Measurements from ENCODE around the gene SNX6. TPM values are rescaled to one million over a fixed set of nuclear protein-coding genes. Genes with fewer than 3 reads are reported as not detected.
"Not testable (repeated sequence)": the region's sequence is repeated elsewhere in the genome, so short reads cannot be mapped to it uniquely, and the experiment has no call there.

SNX6 gene
- total RNA-seq, 3 donors from 2014 or later (not counting 1 experiment from before 2014, with no cell fraction given), result 62.6 to 77.7 (median 67.1) TPM

DNA sequence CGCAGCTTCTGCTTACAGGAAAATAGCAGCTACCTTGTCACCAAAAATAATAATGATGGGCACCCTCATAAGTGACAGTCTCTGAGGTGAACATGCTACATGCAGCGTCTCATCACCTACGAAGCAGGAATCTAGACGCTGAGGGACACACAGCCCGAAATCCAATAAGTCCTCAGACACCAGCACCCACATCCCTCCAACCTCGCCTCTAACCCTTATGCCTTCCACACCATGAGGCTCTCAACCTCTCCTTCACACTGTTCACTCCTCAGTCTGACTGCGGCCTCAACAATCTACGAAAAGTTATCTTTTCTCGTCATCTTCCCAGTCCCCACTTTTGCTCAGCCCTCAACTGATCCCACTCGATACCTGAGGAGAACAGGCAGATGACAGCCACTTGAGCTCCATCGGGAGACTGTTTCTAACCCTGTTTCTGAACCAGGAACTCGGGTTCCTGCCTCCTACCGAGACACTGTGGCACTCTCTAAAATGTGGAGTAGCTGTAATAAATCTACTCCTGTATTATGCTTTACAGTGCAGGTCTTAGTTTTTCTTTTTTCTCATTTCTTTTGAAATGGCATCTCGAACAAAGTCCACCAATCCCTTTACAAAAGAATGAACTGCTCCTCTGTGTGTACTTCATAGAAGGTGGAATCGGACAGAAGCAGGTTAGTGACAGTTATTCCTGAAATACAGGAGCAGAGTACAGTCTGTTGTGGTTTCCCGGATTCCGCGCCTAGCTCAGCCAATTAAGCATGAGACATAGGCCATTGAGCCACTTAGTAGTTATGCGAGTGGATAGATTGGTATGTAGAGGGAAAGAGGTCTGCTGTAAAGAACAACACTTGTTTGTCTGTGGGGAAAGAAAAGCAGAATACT, 89.5 kb downstream of the SNX6 start:
- peak overlapping the region; percentile 87 for H3K4me3 ChIP-seq (ENCODE audit: low read length)
- H3K36me3 ChIP-seq (ENCODE audit: control insufficient read depth, insufficient read depth, low read length); intact Hi-C loops (cut with micrococcal nuclease); H3K9me3 Mint-ChIP-seq; H3K36me3 Mint-ChIP-seq; H3K27me3 ChIP-seq (ENCODE audit: control insufficient read depth, insufficient read depth, low read length); H3K27me3 Mint-ChIP-seq (ENCODE audit: low read depth in 2 of 2); H3K9me3 ChIP-seq (ENCODE audit: control insufficient read depth, insufficient read depth, low read length); ATAC-seq: not testable (repeated sequence)
- DNase-seq, result peak in 1 of 2 donors; percentile 28
- peaks cover 18% of the 10 kb centered on the region for H3K4me1 ChIP-seq (ENCODE audit: control insufficient read depth, insufficient read depth, low read length)
- Mint-ChIP-seq H3K4me3 (peak overlapping the region; percentile 99), H3K27ac (peak overlapping the region; percentile 98 to 100), H3K4me1 (peaks cover 18 to 20% of the 10 kb centered on the region in 2 donors)
- WGBS (ENCODE audit: insufficient coverage), result 94% methylated on average over 13 of the region's 19 CpGs
- peak overlapping the region; percentile 94 for H3K27ac ChIP-seq (ENCODE audit: low read length)

DNA sequence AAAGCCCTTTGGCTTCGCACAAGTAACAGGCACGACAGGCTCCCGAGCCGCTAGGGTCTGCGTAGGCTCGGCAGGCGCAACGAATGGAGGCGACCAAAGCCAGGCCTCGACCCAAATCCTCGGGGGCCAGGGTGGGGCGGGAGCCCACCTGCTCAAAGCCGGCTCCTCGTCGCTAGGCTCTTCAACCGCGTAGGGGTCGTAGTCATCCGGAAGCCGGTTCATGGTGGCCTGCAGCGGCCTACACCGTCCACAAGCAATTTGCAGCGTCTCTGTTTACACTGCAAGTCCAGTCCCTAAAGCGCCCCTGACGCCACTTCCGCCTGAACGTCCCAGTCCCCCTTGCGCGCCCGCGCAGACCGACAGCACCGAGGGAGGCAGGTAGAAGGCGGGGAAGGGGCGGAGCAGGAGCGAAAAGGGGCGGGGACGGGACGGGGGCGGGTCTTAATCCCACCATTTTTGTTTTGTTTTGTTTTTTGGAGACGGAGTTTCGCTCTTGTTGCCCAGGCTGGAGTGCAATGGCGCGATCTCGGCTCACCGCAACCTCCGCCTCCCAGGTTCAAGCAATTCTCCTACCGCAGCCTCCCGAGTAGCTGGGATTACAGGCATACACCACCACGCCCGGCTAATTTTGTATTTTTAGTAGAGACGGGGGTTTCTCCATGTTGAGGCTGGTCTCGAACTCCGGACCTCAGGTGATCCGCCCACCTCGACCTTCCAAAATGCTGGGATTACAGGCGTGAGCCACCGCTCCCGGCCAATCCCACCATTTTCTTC, 90.4 kb downstream of the SNX6 start, which contains the start of gene EAPP:
Gene EAPP (minus strand): TSS at position 295 of the 774 bp plus-strand sequence. CDS start 73 bp downstream, at position 222.
- peak within 1 kb of the TSS; percentile 94 for H3K27ac ChIP-seq (ENCODE audit: low read length)
- peaks cover 18% of the 10 kb centered on the region for H3K4me1 ChIP-seq (ENCODE audit: control insufficient read depth, insufficient read depth, low read length)
- no peaks in the 10 kb centered on the region for H3K27me3 ChIP-seq (ENCODE audit: control insufficient read depth, insufficient read depth, low read length)
- peak; percentile 92 to 97 for DNase-seq
- no peaks in the 10 kb centered on the region for H3K9me3 Mint-ChIP-seq
- H3K27ac Mint-ChIP-seq, result peak within 1 kb of the TSS; percentile 98 to 100
- intact Hi-C loops (cut with micrococcal nuclease), result loop anchor here (5.0 to 10.0 kb wide), 4 partner anchors 77 to 445 kb away; partner anchors contain the start of genes BAZ1A, SPTSSA and SRP54
- 3% methylated on average over 51 of the region's 59 CpGs for WGBS (ENCODE audit: insufficient coverage)
- H3K9me3 ChIP-seq (ENCODE audit: control insufficient read depth, insufficient read depth, low read length), result no peaks in the 10 kb centered on the region
- H3K27me3 Mint-ChIP-seq (ENCODE audit: low read depth in 2 of 2), result no peaks in the 10 kb centered on the region
- TF ChIP-seq, protein P1, sequence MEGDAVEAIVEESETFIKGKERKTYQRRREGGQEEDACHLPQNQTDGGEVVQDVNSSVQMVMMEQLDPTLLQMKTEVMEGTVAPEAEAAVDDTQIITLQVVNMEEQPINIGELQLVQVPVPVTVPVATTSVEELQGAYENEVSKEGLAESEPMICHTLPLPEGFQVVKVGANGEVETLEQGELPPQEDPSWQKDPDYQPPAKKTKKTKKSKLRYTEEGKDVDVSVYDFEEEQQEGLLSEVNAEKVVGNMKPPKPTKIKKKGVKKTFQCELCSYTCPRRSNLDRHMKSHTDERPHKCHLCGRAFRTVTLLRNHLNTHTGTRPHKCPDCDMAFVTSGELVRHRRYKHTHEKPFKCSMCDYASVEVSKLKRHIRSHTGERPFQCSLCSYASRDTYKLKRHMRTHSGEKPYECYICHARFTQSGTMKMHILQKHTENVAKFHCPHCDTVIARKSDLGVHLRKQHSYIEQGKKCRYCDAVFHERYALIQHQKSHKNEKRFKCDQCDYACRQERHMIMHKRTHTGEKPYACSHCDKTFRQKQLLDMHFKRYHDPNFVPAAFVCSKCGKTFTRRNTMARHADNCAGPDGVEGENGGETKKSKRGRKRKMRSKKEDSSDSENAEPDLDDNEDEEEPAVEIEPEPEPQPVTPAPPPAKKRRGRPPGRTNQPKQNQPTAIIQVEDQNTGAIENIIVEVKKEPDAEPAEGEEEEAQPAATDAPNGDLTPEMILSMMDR (IDR thresholded peaks at IDR 0.05), result no peak
- H3K36me3 ChIP-seq (ENCODE audit: control insufficient read depth, insufficient read depth, low read length), result peaks cover 8% of the 10 kb centered on the region
- peak; percentile 98 to 100 (median 99) for ATAC-seq
- peak within 1 kb of the TSS; percentile 87 for H3K4me3 ChIP-seq (ENCODE audit: low read length)
- H3K4me1 Mint-ChIP-seq, result peaks cover 18 to 20% of the 10 kb centered on the region in 2 donors
- H3K4me3 Mint-ChIP-seq, result peak within 1 kb of the TSS; percentile 99
- no peaks in the 10 kb centered on the region for H3K36me3 Mint-ChIP-seq

DNA sequence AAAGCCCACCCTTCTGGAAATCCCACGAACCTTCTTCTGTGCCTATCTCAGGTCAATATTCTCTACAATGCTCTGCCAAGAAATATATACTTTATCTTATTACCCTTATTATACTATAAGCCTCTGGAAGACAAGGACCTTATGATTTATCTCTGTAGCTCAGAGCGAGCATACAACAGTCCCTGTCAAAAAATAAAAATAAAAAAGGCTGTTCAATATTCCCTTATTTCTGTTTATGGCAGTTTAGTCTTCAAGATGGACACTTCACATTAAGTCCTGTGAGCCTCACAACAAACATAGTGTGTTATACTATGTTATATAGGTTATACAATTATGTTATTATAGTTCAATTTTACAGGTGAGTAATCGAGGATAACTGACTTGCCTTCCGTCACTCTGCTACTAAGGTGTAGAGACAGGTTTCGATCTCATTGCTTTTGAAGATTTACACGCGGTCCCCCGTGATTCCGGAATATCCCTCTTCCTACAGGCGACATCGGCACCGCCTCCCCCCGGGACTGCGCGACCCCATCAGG, 91.0 kb downstream of the SNX6 start:
- intact Hi-C loops (cut with micrococcal nuclease), result loop anchor here (5.0 to 10.0 kb wide), 4 partner anchors 77 to 446 kb away; partner anchors contain the start of genes BAZ1A, SPTSSA and SRP54
- ATAC-seq (peak in 1 of 3 donors; percentile 2), DNase-seq (no peak)
- H3K27me3 Mint-ChIP-seq (ENCODE audit: low read depth in 2 of 2), result no peaks in the 10 kb centered on the region
- H3K4me1 Mint-ChIP-seq, result peaks cover 18 to 20% of the 10 kb centered on the region in 2 donors
- peak overlapping the region; percentile 98 to 100 for H3K27ac Mint-ChIP-seq
- Histone ChIP-seq H3K27ac (ENCODE audit: low read length) (peak overlapping the region; percentile 94), H3K36me3 (ENCODE audit: control insufficient read depth, insufficient read depth, low read length) (peaks cover 11% of the 10 kb centered on the region), H3K4me1 (ENCODE audit: control insufficient read depth, insufficient read depth, low read length) (peaks cover 18% of the 10 kb centered on the region), H3K27me3 (ENCODE audit: control insufficient read depth, insufficient read depth, low read length) (no peaks in the 10 kb centered on the region), H3K4me3 (ENCODE audit: low read length) (peak overlapping the region; percentile 87), H3K9me3 (ENCODE audit: control insufficient read depth, insufficient read depth, low read length) (no peaks in the 10 kb centered on the region)
- no peaks in the 10 kb centered on the region for H3K9me3 Mint-ChIP-seq
- H3K4me3 Mint-ChIP-seq, result peak overlapping the region; percentile 99
- 3% methylated on average over 14 of the region's 15 CpGs for WGBS (ENCODE audit: insufficient coverage)
- H3K36me3 Mint-ChIP-seq, result peaks cover under 1% of the 10 kb centered on the region
- TF ChIP-seq, protein P1 (IDR thresholded peaks at IDR 0.05), result no peak

DNA sequence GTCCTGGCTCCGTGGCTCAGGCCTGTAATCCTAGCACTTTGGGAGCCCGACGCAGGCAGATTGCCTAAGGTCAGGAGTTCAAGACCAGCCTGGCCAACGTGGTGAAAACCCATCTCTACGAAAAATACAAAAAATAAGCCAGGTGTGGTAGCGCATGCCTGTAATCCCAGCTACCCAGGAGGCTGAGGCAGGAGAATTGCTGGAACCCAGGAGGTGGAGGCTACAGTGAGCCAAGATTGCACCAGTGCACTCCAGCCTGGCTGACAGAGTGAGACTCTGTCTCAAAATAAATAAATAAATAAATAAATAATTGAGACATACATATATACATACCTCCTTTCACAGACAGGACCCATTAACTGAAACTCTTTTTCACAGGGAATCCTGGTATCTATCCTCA, 91.9 kb downstream of the SNX6 start:
- intact Hi-C loops (cut with micrococcal nuclease), result loop anchor here (5.0 to 10.0 kb wide), 4 partner anchors 76 to 447 kb away; partner anchors contain the start of genes BAZ1A, SPTSSA and SRP54
- H3K36me3 ChIP-seq (ENCODE audit: control insufficient read depth, insufficient read depth, low read length), result peaks cover 19% of the 10 kb centered on the region
- not testable (repeated sequence) for H3K4me3 ChIP-seq (ENCODE audit: low read length); H3K9me3 Mint-ChIP-seq; H3K27me3 Mint-ChIP-seq (ENCODE audit: low read depth in 2 of 2); H3K27ac ChIP-seq (ENCODE audit: low read length); H3K27me3 ChIP-seq (ENCODE audit: control insufficient read depth, insufficient read depth, low read length); ATAC-seq; H3K36me3 Mint-ChIP-seq; H3K9me3 ChIP-seq (ENCODE audit: control insufficient read depth, insufficient read depth, low read length); DNase-seq
- H3K4me3 Mint-ChIP-seq, result peak overlapping the region; percentile 55
- H3K4me1 ChIP-seq (ENCODE audit: control insufficient read depth, insufficient read depth, low read length), result peaks cover 18% of the 10 kb centered on the region
- H3K4me1 Mint-ChIP-seq, result peaks cover 18 to 26% of the 10 kb centered on the region in 2 donors
- 94% methylated on average over 6 of the region's 6 CpGs for WGBS (ENCODE audit: insufficient coverage)
- peak overlapping the region; percentile 98 to 100 for H3K27ac Mint-ChIP-seq

Data from natural killer cell (primary cell).